HG02623 (cell line): Measurements from ENCODE around the gene DENND4A.
"Not testable (repeated sequence)": the region's sequence is repeated elsewhere in the genome, so short reads cannot be mapped to it uniquely, and the experiment has no call there.

ENCODE experiments used
- ATAC-seq: cut with Tn5 transposase; IDR thresholded peaks from one replicate; pipeline ENCODE4 v1.9.1; 2021; ENCODE audit warnings: moderate library complexity; ENCODE audit not compliant: unreplicated experiment

The DENND4A gene

GRCh38 chr15:65639509-65639908, 152.6 kb downstream of the DENND4A start:
- no peak for ATAC-seq

GRCh38 chr15:65638681-65639089, 153.4 kb downstream of the DENND4A start:
- ATAC-seq = peak; percentile 50

GRCh38 chr15:65638109-65638508, 154.0 kb downstream of the DENND4A start:
- no peak for ATAC-seq

GRCh38 chr15:65634356-65634755, 157.7 kb downstream of the DENND4A start:
- ATAC-seq = no peak

- ATAC-seq = no peak
These were observed 158.3 kb downstream of the DENND4A start for GRCh38 chr15:65633752-65634151.

GRCh38 chr15:65632780-65633375, 159.2 kb downstream of the DENND4A start:
- ATAC-seq = no peak

GRCh38 chr15:65631503-65631902, 160.6 kb downstream of the DENND4A start:
- ATAC-seq = no peak

- peak; percentile 48 for ATAC-seq
These were observed 161.3 kb downstream of the DENND4A start for GRCh38 chr15:65630760-65631159.

GRCh38 chr15:65629548-65629947, 162.5 kb downstream of the DENND4A start:
- no peak for ATAC-seq

- no peak for ATAC-seq
These were observed 165.2 kb downstream of the DENND4A start for GRCh38 chr15:65626856-65627255.

- ATAC-seq = no peak
These were observed 169.0 kb downstream of the DENND4A start for GRCh38 chr15:65623103-65623502.

GRCh38 chr15:65621638-65622037, 170.5 kb downstream of the DENND4A start, which contains the start of gene SLC24A1:
TSS of gene SLC24A1 (plus strand) at chr15:65621938. CDS start at chr15:65624081, 2,143 bp downstream.
- ATAC-seq = no peak

GRCh38 chr15:65620833-65621232, 171.3 kb downstream of the DENND4A start:
- no peak for ATAC-seq

GRCh38 chr15:65619626-65620290, 172.3 kb downstream of the DENND4A start:
- no peak for ATAC-seq

- ATAC-seq = no peak
These were observed 173.5 kb downstream of the DENND4A start for GRCh38 chr15:65618560-65619109.

- not testable (repeated sequence) for ATAC-seq
These were observed 176.2 kb downstream of the DENND4A start for GRCh38 chr15:65615887-65616286.

- ATAC-seq = no peak
These were observed 178.9 kb downstream of the DENND4A start for GRCh38 chr15:65612949-65613744.

GRCh38 chr15:65612616-65612946, 179.5 kb downstream of the DENND4A start:
- no peak for ATAC-seq

GRCh38 chr15:65611888-65612615, 180.0 kb downstream of the DENND4A start:
- no peak for ATAC-seq

- ATAC-seq = peak; percentile 94
These were observed 181.0 kb downstream of the DENND4A start, which contains the start of gene INTS14 for GRCh38 chr15:65610871-65611718. TSS of gene INTS14 (minus strand) at chr15:65611131. CDS start at chr15:65607380, 3,751 bp downstream.
